OCI-LY3 (cell line): ENCODE data around the gene PEMT.
"Not testable (repeated sequence)": the region's sequence is repeated elsewhere in the genome, so short reads cannot be mapped to it uniquely, and the experiment has no call there.

ENCODE experiments used
- EZH2phosphoT487 ChIP-seq: fragments of 200-600 bp; shearing (Covaris generic); IDR thresholded peaks from 2 replicates; pipeline ENCODE4 v1.6.1; 2018; ENCODE audit warnings: antibody characterized with exemption, mixed run types, low read depth
- TF ChIP-seq, protein P1 (sequence below): fragments of 200-600, 300-600 bp; sonication (generic); IDR thresholded peaks from 2 replicates; pipeline ENCODE4 v1.5.1; 2014; ENCODE audit warnings: antibody characterized with exemption, low read length, low read depth

DNA sequence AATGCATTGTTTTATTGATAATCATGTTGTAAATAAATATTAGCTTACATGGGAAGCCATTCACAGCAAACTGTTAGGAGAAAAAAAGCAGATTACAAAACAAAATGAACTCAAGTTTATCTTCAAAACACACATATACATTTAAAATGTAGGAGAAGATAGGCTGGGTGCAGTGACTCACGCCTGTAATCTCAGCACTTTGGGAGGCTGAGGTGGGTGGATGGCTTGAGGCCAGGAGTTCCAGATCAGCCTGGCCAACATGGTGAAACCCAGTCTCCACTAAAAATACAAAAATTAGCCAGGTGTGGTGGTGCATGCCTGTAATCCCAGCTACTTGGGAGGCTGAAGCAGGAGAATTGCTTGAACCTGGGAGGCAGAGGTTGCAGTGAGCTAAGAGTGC is 125.6 kb downstream of the PEMT start:
- TF ChIP-seq, protein P1, sequence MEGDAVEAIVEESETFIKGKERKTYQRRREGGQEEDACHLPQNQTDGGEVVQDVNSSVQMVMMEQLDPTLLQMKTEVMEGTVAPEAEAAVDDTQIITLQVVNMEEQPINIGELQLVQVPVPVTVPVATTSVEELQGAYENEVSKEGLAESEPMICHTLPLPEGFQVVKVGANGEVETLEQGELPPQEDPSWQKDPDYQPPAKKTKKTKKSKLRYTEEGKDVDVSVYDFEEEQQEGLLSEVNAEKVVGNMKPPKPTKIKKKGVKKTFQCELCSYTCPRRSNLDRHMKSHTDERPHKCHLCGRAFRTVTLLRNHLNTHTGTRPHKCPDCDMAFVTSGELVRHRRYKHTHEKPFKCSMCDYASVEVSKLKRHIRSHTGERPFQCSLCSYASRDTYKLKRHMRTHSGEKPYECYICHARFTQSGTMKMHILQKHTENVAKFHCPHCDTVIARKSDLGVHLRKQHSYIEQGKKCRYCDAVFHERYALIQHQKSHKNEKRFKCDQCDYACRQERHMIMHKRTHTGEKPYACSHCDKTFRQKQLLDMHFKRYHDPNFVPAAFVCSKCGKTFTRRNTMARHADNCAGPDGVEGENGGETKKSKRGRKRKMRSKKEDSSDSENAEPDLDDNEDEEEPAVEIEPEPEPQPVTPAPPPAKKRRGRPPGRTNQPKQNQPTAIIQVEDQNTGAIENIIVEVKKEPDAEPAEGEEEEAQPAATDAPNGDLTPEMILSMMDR = not testable (repeated sequence)
- not testable (repeated sequence) for TF ChIP-seq EZH2phosphoT487
